Measurements from ENCODE around the gene NFATC1. TPM values are rescaled to one million over a fixed set of nuclear protein-coding genes. Genes with fewer than 3 reads are reported as not detected.
A peak's percentile ranks its signal among the peaks of the same experiment; 100 is the strongest.

The NFATC1 gene
- total and polyA plus RNA-seq, 2 experiments from 2014 or later: 4.2 to 11.3 TPM

DNA sequence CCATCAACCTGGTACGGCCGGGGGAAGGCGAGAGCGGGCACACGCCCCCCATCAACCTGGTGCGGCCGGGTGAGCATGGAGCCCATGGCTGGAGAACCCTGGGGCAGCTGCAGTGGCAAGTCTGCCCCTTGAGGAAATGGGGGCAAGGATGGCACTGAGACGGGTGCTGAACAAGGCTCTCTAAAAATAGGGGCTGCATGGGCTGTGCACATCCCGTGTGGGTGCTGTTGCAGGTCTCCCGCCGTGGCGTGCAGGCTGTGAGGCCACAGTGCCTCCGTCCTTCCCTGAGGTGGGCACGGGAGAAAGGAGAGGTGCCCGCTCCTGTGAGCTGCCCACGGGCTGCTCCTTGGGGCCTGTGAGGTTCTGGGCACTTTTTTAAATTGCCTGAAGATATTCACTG, 99.2 kb downstream of the NFATC1 start:
- Histone ChIP-seq H2AFZ (no peak overlapping the region), H3K4me3 (no peak overlapping the region), H3K4me1 (ENCODE audit: insufficient read depth) (peaks cover 5% of the 10 kb centered on the region), H3K36me3 (replicated peaks; ENCODE audit: insufficient read depth, low read depth) (no peaks in the 10 kb centered on the region), H3K79me2 (no peaks in the 10 kb centered on the region), H3K4me2 (no peak overlapping the region), H3K27me3 (no peaks in the 10 kb centered on the region), H3K9me2 (replicated peaks; ENCODE audit: insufficient read depth) (no peaks in the 10 kb centered on the region), H3K27ac (no peak overlapping the region), H3K9me3 (ENCODE audit: low read depth) (peaks cover 12% of the 10 kb centered on the region), H4K20me1 (ENCODE audit: insufficient read depth, poor library complexity, severe bottlenecking) (no peaks in the 10 kb centered on the region)
- DNase-seq (ENCODE audit: low spot score): no peak
- WGBS (ENCODE audit: low lambda C conversion rate, missing lambda C conversion rate): 97% methylated on average over 12 of the region's 16 CpGs
- TF ChIP-seq EZH2 (IDR thresholded peaks at IDR 0.05; ENCODE audit: borderline replicate concordance) (no peak), EZH2phosphoT487 (IDR thresholded peaks at IDR 0.05; ENCODE audit: low read depth, severe bottlenecking, unreplicated experiment) (no peak)
- TF ChIP-seq, protein P1, sequence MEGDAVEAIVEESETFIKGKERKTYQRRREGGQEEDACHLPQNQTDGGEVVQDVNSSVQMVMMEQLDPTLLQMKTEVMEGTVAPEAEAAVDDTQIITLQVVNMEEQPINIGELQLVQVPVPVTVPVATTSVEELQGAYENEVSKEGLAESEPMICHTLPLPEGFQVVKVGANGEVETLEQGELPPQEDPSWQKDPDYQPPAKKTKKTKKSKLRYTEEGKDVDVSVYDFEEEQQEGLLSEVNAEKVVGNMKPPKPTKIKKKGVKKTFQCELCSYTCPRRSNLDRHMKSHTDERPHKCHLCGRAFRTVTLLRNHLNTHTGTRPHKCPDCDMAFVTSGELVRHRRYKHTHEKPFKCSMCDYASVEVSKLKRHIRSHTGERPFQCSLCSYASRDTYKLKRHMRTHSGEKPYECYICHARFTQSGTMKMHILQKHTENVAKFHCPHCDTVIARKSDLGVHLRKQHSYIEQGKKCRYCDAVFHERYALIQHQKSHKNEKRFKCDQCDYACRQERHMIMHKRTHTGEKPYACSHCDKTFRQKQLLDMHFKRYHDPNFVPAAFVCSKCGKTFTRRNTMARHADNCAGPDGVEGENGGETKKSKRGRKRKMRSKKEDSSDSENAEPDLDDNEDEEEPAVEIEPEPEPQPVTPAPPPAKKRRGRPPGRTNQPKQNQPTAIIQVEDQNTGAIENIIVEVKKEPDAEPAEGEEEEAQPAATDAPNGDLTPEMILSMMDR (IDR thresholded peaks at IDR 0.05; ENCODE audit: poor library complexity): no peak

DNA sequence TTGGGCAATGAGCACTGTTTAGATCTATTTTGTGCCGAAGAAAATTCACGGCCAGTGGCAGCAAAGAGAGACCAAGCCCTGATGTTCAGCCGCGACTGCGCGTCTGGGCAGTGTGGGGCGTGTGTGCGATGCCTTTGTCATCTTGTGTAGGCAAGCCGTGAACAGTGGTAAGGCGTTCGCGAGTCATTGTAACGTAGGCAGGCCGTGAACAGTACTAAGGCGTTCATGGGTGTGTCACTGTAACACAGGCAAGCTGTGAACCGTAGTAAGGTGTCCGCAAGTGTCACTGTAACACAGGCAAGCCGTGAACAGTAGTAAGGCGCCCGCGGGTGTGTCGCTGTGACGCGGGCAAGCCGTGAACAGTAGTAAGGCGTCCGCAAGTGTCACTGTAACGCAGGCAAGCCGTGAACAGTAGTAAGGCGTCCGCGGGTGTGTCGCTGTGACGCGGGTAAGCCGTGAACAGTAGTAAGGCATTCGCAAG, 99.9 kb downstream of the NFATC1 start:
- H3K9me2 ChIP-seq (replicated peaks; ENCODE audit: insufficient read depth): no peaks in the 10 kb centered on the region
- WGBS (ENCODE audit: low lambda C conversion rate, missing lambda C conversion rate): 98% methylated on average over 37 of the region's 37 CpGs
- H3K4me1 ChIP-seq (ENCODE audit: insufficient read depth): peaks cover 5% of the 10 kb centered on the region
- H3K9me3 ChIP-seq (ENCODE audit: low read depth): peaks cover 17% of the 10 kb centered on the region
- H3K4me3 ChIP-seq: no peak overlapping the region
- H3K27ac ChIP-seq: no peak overlapping the region
- H2AFZ ChIP-seq: no peak overlapping the region
- no peak overlapping the region for H3K4me2 ChIP-seq
- no peaks in the 10 kb centered on the region for H3K27me3 ChIP-seq
- H4K20me1 ChIP-seq (ENCODE audit: insufficient read depth, poor library complexity, severe bottlenecking): no peaks in the 10 kb centered on the region
- no peak for DNase-seq (ENCODE audit: low spot score)
- TF ChIP-seq, protein P1 (IDR thresholded peaks at IDR 0.05; ENCODE audit: poor library complexity): no peak
- TF ChIP-seq EZH2 (IDR thresholded peaks at IDR 0.05; ENCODE audit: borderline replicate concordance) (no peak), EZH2phosphoT487 (IDR thresholded peaks at IDR 0.05; ENCODE audit: low read depth, severe bottlenecking, unreplicated experiment) (no peak)
- no peaks in the 10 kb centered on the region for H3K79me2 ChIP-seq
- H3K36me3 ChIP-seq (replicated peaks; ENCODE audit: insufficient read depth, low read depth): no peaks in the 10 kb centered on the region

DNA sequence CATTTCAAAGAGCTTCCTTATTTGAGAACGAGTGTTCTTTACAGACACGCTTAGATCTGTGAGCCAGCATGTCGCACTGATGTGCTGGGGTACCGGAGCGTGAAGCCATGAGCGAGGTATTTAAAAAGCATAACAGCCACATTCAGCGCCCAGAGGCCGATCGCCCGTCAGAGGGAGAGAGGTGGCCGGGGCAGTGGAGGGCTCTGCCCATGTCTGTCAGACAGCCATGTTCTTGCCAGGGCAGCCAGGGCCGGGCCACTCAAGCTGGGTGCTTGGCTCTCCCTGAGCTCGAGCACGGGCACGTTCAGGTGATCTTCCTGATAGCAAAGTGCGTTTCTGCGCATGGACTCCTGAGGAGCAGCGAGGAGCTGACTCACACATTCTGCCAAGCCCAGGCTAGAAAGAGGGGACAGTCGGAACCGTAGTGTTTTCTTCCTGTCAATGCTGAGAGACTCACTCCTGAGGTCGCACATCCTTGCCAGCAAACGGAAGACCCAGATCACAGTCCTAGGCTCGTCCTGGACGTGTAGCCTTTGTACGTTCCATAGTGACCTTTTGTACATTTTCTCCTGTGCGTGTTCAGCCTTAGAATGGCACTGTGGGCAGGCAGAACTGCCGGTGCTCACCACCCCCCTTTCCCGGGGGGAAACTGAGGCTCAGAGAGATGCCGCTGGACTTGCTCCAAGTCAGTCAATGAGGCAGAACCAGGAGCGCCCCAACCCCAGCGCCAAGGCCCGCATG, 100.7 kb downstream of the NFATC1 start:
- TF ChIP-seq, protein P1 (IDR thresholded peaks at IDR 0.05; ENCODE audit: poor library complexity): no peak
- TF ChIP-seq EZH2phosphoT487 (IDR thresholded peaks at IDR 0.05; ENCODE audit: low read depth, severe bottlenecking, unreplicated experiment) (no peak), EZH2 (IDR thresholded peaks at IDR 0.05; ENCODE audit: borderline replicate concordance) (no peak)

More for the DNA sequence above, 100.7 kb downstream of the NFATC1 start:
- Histone ChIP-seq H2AFZ (no peak overlapping the region), H3K79me2 (no peaks in the 10 kb centered on the region), H3K4me1 (ENCODE audit: insufficient read depth) (peaks cover 5% of the 10 kb centered on the region), H3K4me3 (no peak overlapping the region), H3K27ac (peak overlapping the region; percentile 90), H4K20me1 (ENCODE audit: insufficient read depth, poor library complexity, severe bottlenecking) (no peaks in the 10 kb centered on the region), H3K27me3 (no peaks in the 10 kb centered on the region), H3K4me2 (peak overlapping the region; percentile 51), H3K36me3 (replicated peaks; ENCODE audit: insufficient read depth, low read depth) (no peaks in the 10 kb centered on the region), H3K9me2 (replicated peaks; ENCODE audit: insufficient read depth) (no peaks in the 10 kb centered on the region), H3K9me3 (ENCODE audit: low read depth) (peaks cover 17% of the 10 kb centered on the region)
- DNase-seq (ENCODE audit: low spot score): no peak
- 91% methylated on average over 32 of the region's 32 CpGs for WGBS (ENCODE audit: low lambda C conversion rate, missing lambda C conversion rate)
